Measurements from ENCODE around the gene UROC1.

Gene UROC1

DNA sequence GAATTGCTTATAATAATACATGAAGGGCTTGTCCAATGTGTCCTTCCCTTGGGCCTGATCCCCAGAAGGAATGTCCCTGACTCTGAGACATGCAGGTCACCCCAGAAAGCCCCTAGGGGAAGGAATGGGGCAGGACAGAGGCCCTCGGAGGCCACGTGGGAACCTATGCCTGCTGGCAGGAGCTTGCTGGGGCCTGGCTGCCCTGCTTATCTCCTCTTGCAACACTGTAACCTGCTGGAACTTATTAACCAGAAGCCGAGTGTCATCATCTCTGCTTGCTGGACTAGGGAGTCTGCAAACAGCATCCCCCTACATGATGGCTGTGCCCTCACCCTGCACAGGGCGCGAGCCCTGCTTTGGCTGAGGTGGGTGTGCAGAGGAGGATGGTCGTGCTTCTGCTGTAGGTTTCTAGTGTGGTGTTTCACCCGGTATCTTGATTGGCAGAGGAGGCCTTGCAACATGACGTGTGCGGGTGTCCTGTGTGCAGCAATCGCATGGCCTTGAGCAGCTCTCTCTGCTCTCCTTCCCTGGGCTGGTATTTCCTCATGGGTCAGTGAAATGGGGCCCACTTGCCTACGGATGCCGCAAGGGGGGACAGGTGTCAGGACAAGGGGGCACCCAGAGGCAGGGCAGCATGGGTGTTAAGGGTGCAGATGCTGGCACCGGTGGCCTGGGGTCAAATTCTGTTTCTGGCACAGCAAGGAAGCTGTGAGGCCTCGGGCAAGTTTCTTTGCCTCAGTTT is 11.4 kb upstream of the UROC1 start:
- H3F3A ChIP-seq (ENCODE audit: insufficient read depth, low read length) = no peaks in the 10 kb centered on the region
- no peak for DNase-seq
- H3K27ac ChIP-seq (ENCODE audit: low read length) = no peak overlapping the region

DNA sequence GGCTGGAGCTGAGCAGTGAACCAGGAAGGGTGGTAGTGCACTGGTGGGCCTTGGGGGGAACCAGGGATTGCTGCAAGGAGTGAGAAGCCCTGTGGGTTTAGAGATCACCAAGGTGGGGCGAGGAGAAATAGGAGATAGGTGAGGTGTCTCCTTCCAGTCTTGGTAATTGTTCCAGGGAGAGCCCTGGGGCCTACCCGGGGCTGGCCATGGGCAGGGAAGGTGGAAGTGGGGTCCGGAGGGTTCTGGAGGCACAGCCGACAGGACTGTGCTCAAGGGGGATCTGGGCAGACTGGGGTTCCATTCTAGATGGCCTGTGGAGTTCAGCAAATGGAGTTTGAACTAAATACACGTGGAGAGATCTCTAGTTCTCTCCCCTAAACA is 10.8 kb upstream of the UROC1 start:
- H3K27ac ChIP-seq (ENCODE audit: low read length) = no peak overlapping the region
- H3K9ac ChIP-seq (ENCODE audit: low read length) = no peak overlapping the region
- H3K4me2 ChIP-seq (ENCODE audit: low read depth, low read length) = no peak overlapping the region

More for the DNA sequence above, 11.4 kb upstream of the UROC1 start:
- H2AFZ ChIP-seq (ENCODE audit: low read length) = no peak overlapping the region
- peaks cover 29% of the 10 kb centered on the region for H3K27me3 ChIP-seq (replicated peaks; ENCODE audit: insufficient read depth, low read length)
- no peaks in the 10 kb centered on the region for H3K9me2 ChIP-seq (replicated peaks; ENCODE audit: insufficient read depth, low read length)
- no peak overlapping the region for H3K4me3 ChIP-seq (ENCODE audit: low read length)
- no peak overlapping the region for H3K9ac ChIP-seq (ENCODE audit: low read length)
- H3K4me1 ChIP-seq (ENCODE audit: low read length) = no peaks in the 10 kb centered on the region
- H3K4me2 ChIP-seq (ENCODE audit: low read depth, low read length) = no peak overlapping the region
- TF ChIP-seq EZH2phosphoT487 (IDR thresholded peaks at IDR 0.05; ENCODE audit: low read length) = no peak
- TF ChIP-seq EZH2 (optimal IDR thresholded peaks at IDR 0.05; ENCODE audit: low read depth, low read length) = no peak
- no peak for TF ChIP-seq CTCF (IDR thresholded peaks at IDR 0.05; ENCODE audit: low read length)
- H3K79me2 ChIP-seq (ENCODE audit: low read length) = no peaks in the 10 kb centered on the region
- no peaks in the 10 kb centered on the region for H3K36me3 ChIP-seq (replicated peaks; ENCODE audit: insufficient read depth, low read length)
- H3K9me3 ChIP-seq (replicated peaks; ENCODE audit: insufficient read depth, low read length) = no peaks in the 10 kb centered on the region
- H4K20me1 ChIP-seq (ENCODE audit: insufficient read depth, low read length) = no peaks in the 10 kb centered on the region

DNA sequence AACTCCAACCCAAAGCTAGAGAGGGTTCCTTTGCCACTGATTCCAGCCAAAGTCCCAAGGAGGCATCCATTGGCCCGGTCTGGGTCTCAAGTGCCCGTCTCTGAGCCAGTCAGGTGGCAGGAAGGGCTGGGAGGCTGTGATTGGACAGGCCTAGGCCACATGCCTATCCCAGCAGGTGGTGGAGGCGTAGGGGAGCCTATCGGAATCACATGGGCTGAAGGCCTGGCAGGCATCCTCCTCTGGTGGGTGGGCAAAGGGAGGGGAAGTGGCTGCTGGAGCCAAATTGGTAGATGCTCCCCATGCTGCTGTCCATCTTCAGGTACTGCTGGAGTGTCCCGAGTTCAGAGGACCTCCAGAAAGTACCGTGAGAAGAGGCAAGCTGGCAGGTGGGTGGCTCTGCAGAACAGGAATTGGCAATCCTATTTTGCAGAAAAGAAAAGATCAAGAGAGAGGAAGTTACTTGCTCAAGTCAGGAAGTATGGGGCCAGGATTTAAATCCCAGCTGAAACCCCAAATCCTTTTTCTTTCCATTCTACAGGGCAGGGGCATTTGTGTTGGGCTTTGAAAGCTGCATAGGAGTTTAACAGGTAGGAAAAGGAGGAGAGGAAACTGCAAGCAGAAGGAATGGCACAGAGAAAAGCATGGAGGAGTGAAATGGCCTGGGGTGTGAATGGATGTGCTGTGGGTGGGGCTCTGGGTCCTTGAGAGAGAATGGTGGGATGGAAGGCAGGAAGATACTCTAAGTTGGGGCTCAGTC is 10.1 kb upstream of the UROC1 start:
- Histone ChIP-seq H3K4me1 (ENCODE audit: low read length) (no peaks in the 10 kb centered on the region), H3F3A (ENCODE audit: insufficient read depth, low read length) (no peaks in the 10 kb centered on the region), H2AFZ (ENCODE audit: low read length) (no peak overlapping the region), H3K9me3 (replicated peaks; ENCODE audit: insufficient read depth, low read length) (no peaks in the 10 kb centered on the region), H3K4me2 (ENCODE audit: low read depth, low read length) (no peak overlapping the region), H4K20me1 (ENCODE audit: insufficient read depth, low read length) (no peaks in the 10 kb centered on the region), H3K36me3 (replicated peaks; ENCODE audit: insufficient read depth, low read length) (no peaks in the 10 kb centered on the region), H3K27ac (ENCODE audit: low read length) (no peak overlapping the region), H3K4me3 (ENCODE audit: low read length) (no peak overlapping the region), H3K79me2 (ENCODE audit: low read length) (no peaks in the 10 kb centered on the region), H3K9ac (ENCODE audit: low read length) (no peak overlapping the region), H3K27me3 (replicated peaks; ENCODE audit: insufficient read depth, low read length) (peaks cover 31% of the 10 kb centered on the region), H3K9me2 (replicated peaks; ENCODE audit: insufficient read depth, low read length) (no peaks in the 10 kb centered on the region)
- TF ChIP-seq CTCF (IDR thresholded peaks at IDR 0.05; ENCODE audit: low read length) = no peak
- no peak for TF ChIP-seq EZH2phosphoT487 (IDR thresholded peaks at IDR 0.05; ENCODE audit: low read length)
- TF ChIP-seq EZH2 (optimal IDR thresholded peaks at IDR 0.05; ENCODE audit: low read depth, low read length) = no peak
- no peak for DNase-seq

More for the DNA sequence above, 10.8 kb upstream of the UROC1 start:
- H4K20me1 ChIP-seq (ENCODE audit: insufficient read depth, low read length) = no peaks in the 10 kb centered on the region
- no peaks in the 10 kb centered on the region for H3K36me3 ChIP-seq (replicated peaks; ENCODE audit: insufficient read depth, low read length)
- H3K27me3 ChIP-seq (replicated peaks; ENCODE audit: insufficient read depth, low read length) = peaks cover 30% of the 10 kb centered on the region
- no peaks in the 10 kb centered on the region for H3K9me2 ChIP-seq (replicated peaks; ENCODE audit: insufficient read depth, low read length)
- H3K79me2 ChIP-seq (ENCODE audit: low read length) = no peaks in the 10 kb centered on the region
- no peaks in the 10 kb centered on the region for H3K4me1 ChIP-seq (ENCODE audit: low read length)
- no peak for DNase-seq
- no peak for TF ChIP-seq EZH2phosphoT487 (IDR thresholded peaks at IDR 0.05; ENCODE audit: low read length)
- no peak for TF ChIP-seq EZH2 (optimal IDR thresholded peaks at IDR 0.05; ENCODE audit: low read depth, low read length)
- TF ChIP-seq CTCF (IDR thresholded peaks at IDR 0.05; ENCODE audit: low read length) = no peak
- no peaks in the 10 kb centered on the region for H3K9me3 ChIP-seq (replicated peaks; ENCODE audit: insufficient read depth, low read length)
- no peak overlapping the region for H3K4me3 ChIP-seq (ENCODE audit: low read length)
- H3F3A ChIP-seq (ENCODE audit: insufficient read depth, low read length) = no peaks in the 10 kb centered on the region
- no peak overlapping the region for H2AFZ ChIP-seq (ENCODE audit: low read length)
